Upper lobe of right lung (tissue), 1 donor: Measurements from ENCODE around the gene NPSR1. TPM values are rescaled to one million over a fixed set of nuclear protein-coding genes. Genes with fewer than 3 reads are reported as not detected.

Source experiments
- ATAC-seq: fragments of 200-7000 bp; cut with Tn5 transposase; one replicate; pipeline ENCODE4 v1.9.1; 2020; ENCODE audit warnings: mild to moderate bottlenecking, moderate library complexity
- DNase-seq: peaks from one replicate; pipeline ENCODE4 v3.0.0-alpha.2; 2020
- H3K27ac ChIP-seq: fragments of 200-600 bp; one replicate; pipeline ENCODE4 v1.8.0; 2022
- H3K27me3 ChIP-seq: fragments of 200-600 bp; one replicate; pipeline ENCODE4 v1.8.0; 2022; ENCODE audit warnings: mild to moderate bottlenecking
- H3K36me3 ChIP-seq: fragments of 200-600 bp; one replicate; pipeline ENCODE4 v1.8.0; 2022
- H3K4me1 ChIP-seq: fragments of 200-600 bp; one replicate; pipeline ENCODE4 v1.8.0; 2022
- H3K4me3 ChIP-seq: fragments of 200-600 bp; one replicate; pipeline ENCODE4 v1.8.0; 2022; ENCODE audit warnings: mild to moderate bottlenecking
- H3K9me3 ChIP-seq: fragments of 200-600 bp; one replicate; pipeline ENCODE4 v1.8.0; 2022
- intact Hi-C: fragments of 100-400 bp; cut with DNase I; formaldehyde crosslinking; loops from one replicate; pipeline ENCODE4 v1.11.0; 2022
- total RNA-seq: library from RNA; stranded (reverse); fragmentation: NEBNext Ultra II Directional; extraction: Animal tissue kit (Norgen Biotek cat#: 25700); gene quantifications from one replicate; pipeline ENCODE4 v1.2.1, GENCODE V29; 2021
- TF ChIP-seq, protein P1 (sequence below): fragments of 200-600 bp; IDR thresholded peaks from one replicate; pipeline ENCODE4 v1.8.0; 2022; ENCODE audit warnings: antibody characterized with exemption
- donor health status: DM: no; HTN: yes; CAD: no; lungs with severe emphysema.

NPSR1 gene
- total RNA-seq, 1 donor from 2014 or later = not detected

DNA sequence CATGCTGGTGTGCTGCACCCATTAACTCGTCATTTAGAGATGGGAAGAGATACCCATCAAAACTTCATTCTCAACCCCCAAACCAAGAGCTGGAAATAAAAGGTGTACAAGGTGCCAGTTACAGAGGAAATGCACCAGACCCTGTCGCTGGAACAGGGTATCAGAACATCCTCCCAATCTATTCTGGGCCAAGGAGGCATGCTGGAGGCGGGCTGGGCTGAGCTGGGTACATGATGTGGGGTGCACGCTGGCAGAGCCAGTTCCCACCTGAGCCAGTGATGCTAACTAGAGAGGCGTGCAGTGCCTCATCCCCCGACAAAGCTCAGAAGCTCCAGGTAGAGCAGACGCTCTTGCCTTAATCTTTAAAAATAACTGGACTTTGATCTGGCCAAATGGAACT, 70.1 kb downstream of the NPSR1 start:
- ATAC-seq (no peak), DNase-seq (no peak)
- no peaks in the 10 kb centered on the region for H3K36me3 ChIP-seq
- peaks cover 3% of the 10 kb centered on the region for H3K4me1 ChIP-seq
- intact Hi-C loops = no loop called here
- H3K4me3 ChIP-seq = no peak overlapping the region
- no peaks in the 10 kb centered on the region for H3K9me3 ChIP-seq
- H3K27ac ChIP-seq = no peak overlapping the region
- no peaks in the 10 kb centered on the region for H3K27me3 ChIP-seq
- TF ChIP-seq, protein P1, sequence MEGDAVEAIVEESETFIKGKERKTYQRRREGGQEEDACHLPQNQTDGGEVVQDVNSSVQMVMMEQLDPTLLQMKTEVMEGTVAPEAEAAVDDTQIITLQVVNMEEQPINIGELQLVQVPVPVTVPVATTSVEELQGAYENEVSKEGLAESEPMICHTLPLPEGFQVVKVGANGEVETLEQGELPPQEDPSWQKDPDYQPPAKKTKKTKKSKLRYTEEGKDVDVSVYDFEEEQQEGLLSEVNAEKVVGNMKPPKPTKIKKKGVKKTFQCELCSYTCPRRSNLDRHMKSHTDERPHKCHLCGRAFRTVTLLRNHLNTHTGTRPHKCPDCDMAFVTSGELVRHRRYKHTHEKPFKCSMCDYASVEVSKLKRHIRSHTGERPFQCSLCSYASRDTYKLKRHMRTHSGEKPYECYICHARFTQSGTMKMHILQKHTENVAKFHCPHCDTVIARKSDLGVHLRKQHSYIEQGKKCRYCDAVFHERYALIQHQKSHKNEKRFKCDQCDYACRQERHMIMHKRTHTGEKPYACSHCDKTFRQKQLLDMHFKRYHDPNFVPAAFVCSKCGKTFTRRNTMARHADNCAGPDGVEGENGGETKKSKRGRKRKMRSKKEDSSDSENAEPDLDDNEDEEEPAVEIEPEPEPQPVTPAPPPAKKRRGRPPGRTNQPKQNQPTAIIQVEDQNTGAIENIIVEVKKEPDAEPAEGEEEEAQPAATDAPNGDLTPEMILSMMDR = no peak

DNA sequence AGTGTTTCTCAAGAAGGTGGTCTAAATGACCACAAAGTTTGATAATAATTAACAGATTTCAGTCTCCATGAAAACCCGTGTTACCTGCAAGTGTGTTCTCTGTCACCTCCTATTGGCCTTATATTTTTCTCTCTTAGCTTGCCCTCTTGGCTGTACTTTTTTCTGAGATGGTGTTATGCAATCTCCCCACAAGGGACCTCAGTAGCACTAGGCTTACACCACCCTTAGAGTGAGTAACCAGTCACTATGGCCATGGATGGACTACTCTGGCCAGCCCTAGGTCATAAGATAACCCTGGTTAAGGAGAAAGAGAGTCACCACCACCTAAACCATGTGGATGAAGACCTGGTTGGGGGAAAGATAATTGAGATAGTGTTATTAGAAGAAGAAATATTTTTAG, 76.8 kb downstream of the NPSR1 start:
- Histone ChIP-seq H3K4me3 (no peak overlapping the region), H3K27me3 (no peaks in the 10 kb centered on the region), H3K4me1 (no peaks in the 10 kb centered on the region), H3K9me3 (no peaks in the 10 kb centered on the region), H3K27ac (no peak overlapping the region), H3K36me3 (no peaks in the 10 kb centered on the region)
- TF ChIP-seq, protein P1 = no peak
- no peak for ATAC-seq
- intact Hi-C loops = no loop called here
- no peak for DNase-seq

DNA sequence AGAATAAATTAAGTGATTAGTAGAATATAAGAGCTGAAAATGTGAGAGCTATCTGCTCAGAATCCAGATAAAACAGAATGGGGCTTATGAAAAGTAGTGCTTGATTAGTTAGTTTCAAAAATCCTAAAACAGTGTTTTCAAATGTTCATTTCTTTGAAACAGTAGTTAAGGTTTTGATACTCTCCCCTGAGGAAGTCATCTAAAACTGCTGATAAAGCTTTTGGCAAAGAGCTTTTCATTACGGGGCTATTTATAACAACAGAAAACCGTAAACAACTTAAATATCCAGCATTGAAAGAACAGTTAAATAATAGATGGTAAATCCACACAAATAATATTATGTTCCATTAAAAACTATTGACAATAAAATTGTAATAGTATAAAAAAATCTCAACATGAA, 77.5 kb downstream of the NPSR1 start:
- intact Hi-C loops = no loop called here
- no peaks in the 10 kb centered on the region for H3K4me1 ChIP-seq
- DNase-seq (no peak), ATAC-seq (no peak)
- H3K27me3 ChIP-seq = no peaks in the 10 kb centered on the region
- no peaks in the 10 kb centered on the region for H3K36me3 ChIP-seq
- no peak overlapping the region for H3K27ac ChIP-seq
- no peaks in the 10 kb centered on the region for H3K9me3 ChIP-seq
- TF ChIP-seq, protein P1 = no peak
- H3K4me3 ChIP-seq = no peak overlapping the region

DNA sequence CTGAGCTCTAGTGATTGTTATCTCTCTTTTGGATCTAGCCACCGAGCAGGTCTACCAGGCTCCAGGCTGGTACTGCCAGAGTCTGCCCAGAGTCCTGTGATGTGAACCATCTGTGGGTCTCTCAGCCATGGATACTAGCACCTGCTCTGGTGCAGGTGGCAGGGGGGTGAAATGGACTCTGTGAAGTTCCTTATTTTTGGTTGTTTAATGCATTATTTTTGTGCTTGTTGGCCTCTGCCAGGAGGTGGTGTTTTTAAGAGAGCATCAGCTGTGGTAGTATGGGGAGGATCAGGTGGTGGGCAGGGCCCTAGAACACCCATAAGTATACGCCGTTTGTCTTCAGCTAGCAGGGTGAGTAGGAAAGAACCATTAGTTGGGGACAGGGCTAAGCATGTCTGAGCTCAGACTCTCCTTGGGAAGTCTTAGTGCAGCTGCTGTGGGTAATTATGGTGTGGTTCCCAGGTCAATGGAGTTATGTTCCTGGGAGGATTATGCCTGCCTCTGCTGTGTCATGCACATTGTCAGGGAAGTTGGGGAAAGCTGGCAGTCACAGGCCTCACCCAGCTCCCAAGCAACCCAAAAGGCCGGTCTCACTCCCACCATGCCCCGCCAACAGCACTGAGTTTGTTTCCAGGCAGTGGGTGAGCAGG, 81.8 kb downstream of the NPSR1 start:
- Histone ChIP-seq H3K4me1 (no peaks in the 10 kb centered on the region), H3K27me3 (no peaks in the 10 kb centered on the region), H3K36me3 (no peaks in the 10 kb centered on the region), H3K4me3 (no peak overlapping the region), H3K27ac (no peak overlapping the region), H3K9me3 (no peaks in the 10 kb centered on the region)
- TF ChIP-seq, protein P1 = no peak
- DNase-seq (no peak), ATAC-seq (no peak)
- intact Hi-C loops = no loop called here

DNA sequence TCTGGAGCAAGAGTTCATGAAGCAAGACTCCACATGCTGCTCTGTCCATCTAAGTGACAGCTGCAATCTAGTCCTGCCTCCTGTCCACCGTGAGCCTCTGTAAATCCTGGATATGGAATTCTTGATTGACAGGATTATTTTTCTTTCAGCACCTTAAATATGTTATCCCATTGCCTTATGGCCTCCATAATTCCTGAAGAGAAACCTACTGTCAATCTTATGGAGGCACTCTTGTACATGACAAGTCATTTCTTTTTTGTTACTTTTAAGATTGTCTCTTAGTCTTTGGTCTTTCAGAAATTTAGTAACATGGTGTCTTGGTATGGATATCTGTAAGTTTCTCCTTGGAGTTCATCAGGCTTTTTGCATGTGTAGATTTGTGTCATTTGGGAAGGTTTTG, 82.8 kb downstream of the NPSR1 start:
- no peak for DNase-seq
- intact Hi-C loops = no loop called here
- H3K27me3 ChIP-seq = no peaks in the 10 kb centered on the region
- no peaks in the 10 kb centered on the region for H3K36me3 ChIP-seq
- TF ChIP-seq, protein P1 = no peak
- no peaks in the 10 kb centered on the region for H3K4me1 ChIP-seq
- no peaks in the 10 kb centered on the region for H3K9me3 ChIP-seq
- H3K27ac ChIP-seq = no peak overlapping the region
- no peak overlapping the region for H3K4me3 ChIP-seq
- ATAC-seq = no peak
